Superior temporal gyrus (tissue), 1 donor: ENCODE data around the gene ZMYM2.
A peak's percentile ranks its signal among the peaks of the same experiment; 100 is the strongest.

Experiments used
- DNase-seq: peaks from one replicate; pipeline ENCODE4 v3.0.0-alpha.2; 2016; ENCODE audit errors: extremely low spot score

Gene ZMYM2

GRCh38 chr13:20045950-20046548 is 87.5 kb downstream of the ZMYM2 start:
- no peak for DNase-seq

DNA sequence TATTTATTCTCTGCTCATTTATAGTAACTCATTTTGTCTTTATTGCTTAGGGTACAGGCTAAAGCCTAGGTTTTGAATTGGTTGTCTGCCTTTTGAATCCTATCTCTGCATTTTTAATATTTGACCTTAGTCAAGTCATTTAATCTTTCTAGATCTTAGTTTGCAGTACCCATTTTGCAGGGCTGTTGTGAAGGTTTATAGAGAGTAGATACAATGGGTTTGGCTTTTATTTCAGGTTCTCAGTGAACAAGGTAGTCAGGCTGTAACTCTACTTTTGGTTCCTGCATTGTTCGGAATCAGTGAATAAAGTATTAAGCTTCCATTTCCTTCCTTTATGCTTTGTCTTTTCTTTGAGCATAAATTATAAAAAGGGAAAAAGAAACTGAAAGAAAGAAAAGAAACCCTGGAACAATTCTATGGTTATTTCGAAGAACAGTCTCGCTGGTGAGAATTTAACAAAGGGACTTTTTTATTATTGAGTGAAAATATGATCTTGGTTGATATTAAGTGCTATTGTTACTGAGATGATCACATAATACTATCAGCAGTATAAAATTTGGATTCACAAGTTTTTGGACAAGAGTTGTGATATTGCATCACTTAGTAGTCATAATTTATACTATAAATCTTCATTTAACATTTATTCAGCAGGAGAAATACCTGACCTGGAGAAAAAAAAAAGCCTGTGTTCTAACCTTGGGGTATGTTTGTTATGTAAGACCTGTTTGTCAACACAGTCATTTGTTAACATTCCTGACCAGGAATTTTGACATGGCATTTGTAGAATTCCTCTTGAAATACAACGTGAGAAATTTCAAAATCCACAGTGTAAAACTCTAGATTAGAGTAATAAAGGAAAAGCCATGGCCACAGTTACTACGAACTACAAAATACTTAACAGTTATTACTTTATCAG is 91.3 kb downstream of the ZMYM2 start:
- no peak for DNase-seq

- no peak for DNase-seq
These were observed 92.8 kb downstream of the ZMYM2 start for GRCh38 chr13:20051366-20051765.

- no peak for DNase-seq
These were observed 94.5 kb downstream of the ZMYM2 start for GRCh38 chr13:20053016-20053415.

DNA sequence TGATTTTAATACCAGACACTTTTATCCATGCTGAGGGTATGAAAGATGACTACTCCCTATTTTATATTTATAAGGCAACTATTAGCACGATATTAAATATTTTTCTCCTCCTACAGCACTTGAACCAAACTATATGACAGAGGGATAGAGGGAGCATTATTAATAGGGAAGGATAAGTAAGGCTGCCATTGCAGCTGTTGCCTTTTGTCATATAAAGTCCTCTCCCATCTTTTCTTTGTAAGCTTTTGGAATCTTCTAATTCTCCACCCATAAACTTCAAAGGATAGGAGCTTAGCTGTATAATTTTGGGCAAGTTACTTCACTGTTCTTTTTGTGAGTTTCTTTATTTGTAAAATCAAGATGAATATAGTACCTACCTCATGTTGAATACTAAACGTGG is 95.4 kb downstream of the ZMYM2 start:
- DNase-seq, result no peak

GRCh38 chr13:20054586-20054985 is 96.1 kb downstream of the ZMYM2 start:
- DNase-seq, result no peak

DNA sequence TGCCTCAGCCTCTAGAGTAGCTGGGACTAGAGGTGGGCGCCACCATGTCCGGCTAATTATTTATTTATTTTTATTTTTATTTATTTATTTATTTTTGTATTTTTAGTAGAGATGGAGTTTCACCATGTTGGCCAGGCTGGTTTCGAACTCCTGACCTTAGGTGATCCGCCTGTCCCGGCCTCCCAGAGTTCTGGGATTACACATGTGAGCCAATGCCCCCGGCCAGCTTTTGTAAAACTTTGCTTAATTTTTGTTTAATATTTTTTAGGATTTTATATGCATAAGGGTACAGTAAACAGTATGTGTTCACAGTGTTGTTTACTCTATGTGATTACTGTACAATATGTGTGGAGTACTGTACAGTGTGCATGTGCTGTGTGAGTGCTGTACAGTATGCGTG is 98.7 kb downstream of the ZMYM2 start:
- no peak for DNase-seq

- DNase-seq, result no peak
These were observed 99.4 kb downstream of the ZMYM2 start for GRCh38 chr13:20057963-20058362.

GRCh38 chr13:20058476-20058875 is 99.9 kb downstream of the ZMYM2 start:
- no peak for DNase-seq

GRCh38 chr13:20064128-20064527 is 105.6 kb downstream of the ZMYM2 start:
- no peak for DNase-seq

- no peak for DNase-seq
These were observed 107.0 kb downstream of the ZMYM2 start for GRCh38 chr13:20065516-20065915.

DNA sequence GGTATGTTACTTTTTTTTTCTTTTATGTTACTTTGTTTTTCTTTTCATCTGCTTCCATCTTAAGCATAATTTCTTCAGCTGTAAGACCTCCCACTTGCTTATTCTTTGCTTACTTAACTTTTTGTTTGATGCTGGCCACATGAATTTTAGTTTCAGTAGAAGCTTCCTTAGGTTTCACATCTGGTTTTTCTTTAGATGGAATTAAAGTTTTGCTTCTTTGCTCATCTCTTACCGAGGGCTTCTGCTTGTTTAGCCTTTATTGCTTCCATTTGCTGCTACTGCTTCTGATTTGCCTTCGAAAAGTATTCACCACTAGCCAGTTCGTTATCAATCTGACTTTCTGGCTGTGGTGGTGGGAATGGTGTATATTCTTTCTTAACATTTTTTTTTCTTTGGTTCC is 111.4 kb downstream of the ZMYM2 start:
- no peak for DNase-seq

DNA sequence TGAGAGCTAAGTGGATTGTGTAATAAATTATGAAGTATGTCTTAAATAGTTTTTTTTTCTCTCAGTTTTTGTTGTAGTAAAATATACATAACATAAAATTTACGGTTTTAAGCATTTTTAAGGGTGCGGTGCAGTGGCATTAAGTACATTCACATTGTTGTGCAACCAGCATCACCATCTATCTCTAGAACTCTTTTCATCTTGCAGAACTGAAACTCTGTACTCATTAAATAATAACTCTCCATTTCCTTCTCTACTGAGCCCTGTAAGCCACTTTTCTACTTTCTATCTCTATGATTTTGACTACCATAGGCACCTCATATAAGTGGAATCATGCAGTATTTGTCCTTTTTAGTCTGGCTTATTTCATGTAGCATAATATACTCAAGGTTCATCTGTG is 115.2 kb downstream of the ZMYM2 start:
- DNase-seq, result no peak

DNA sequence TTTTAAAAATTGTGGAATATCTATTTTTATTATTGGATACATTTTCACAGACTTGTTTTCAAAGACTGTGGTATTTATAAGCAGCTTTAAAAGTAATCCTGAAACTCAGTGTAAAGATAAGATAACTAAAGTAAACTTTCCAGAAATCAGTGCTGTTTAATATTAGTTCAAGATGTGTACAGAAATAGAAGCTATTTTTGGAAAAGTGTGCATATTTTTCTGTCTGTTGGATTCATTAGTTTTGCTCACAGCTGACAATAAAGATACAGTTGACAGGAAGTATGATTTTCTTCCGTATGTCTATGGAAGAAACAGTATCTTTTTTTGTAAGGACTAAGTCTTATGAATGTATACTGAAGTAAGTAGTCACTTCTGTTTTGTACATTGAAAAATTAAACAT is 116.4 kb downstream of the ZMYM2 start:
- DNase-seq, result no peak

- DNase-seq, result no peak
These were observed 118.6 kb downstream of the ZMYM2 start for GRCh38 chr13:20077086-20077485.

DNA sequence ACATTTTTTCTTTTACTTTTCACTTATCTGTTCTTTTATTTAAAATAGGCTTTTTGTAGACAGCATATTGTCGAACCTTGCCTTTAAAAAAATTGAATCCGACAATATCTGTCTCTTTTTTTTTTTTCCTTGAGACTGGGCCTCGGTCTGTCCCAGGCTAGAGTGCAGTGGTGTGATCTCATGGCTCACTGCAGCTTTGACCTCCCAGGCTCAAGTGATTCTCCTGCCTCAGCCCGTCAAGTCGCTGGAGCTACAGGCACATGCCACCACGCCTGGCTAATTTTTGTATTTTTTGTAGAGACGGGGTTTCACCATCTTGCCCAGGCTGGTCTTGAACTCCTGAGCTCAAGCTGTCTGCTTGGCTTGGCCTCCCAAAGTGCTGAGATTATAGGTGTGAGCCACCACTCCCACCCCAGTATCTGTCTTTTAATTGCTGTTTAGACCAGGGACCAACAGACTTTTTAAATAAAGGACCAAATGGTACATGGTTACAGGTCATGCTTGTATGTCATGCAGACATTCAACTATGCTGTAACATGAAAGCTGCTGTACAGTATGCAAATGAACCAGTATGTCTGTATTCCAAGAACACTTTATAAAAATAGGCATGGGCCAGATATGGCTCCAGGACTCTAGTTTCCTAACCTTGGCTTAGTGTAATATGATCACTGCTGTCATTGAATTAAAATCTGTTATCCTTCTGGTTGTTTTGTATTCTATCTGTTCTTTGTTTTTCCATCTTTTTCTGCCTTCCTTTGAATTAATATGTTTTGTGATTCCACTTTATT is 122.0 kb downstream of the ZMYM2 start:
- no peak for DNase-seq

GRCh38 chr13:20090349-20090748 is 131.8 kb downstream of the ZMYM2 start:
- peak; percentile 52 for DNase-seq

GRCh38 chr13:20093951-20094350 is 135.4 kb downstream of the ZMYM2 start:
- DNase-seq, result no peak

- no peak for DNase-seq
These were observed 140.8 kb downstream of the ZMYM2 start for GRCh38 chr13:20099319-20099718.

GRCh38 chr13:20101467-20102316 is 143.2 kb downstream of the ZMYM2 start:
- no peak for DNase-seq

GRCh38 chr13:20102525-20103180 is 144.1 kb downstream of the ZMYM2 start:
- peak; percentile 58 for DNase-seq
